A549 (cell line): ENCODE data around the gene FBXL22.

ENCODE experiments used
- CBX2 ChIP-seq: fragments of 200-600 bp; sonication (generic); IDR thresholded peaks from 2 replicates; pipeline ENCODE4 v1.6.1; 2016; ENCODE audit warnings: low read depth, mild to moderate bottlenecking, borderline replicate concordance
- FOXS1 ChIP-seq: fragments of 250-450 bp; sonication (Bioruptor Pico); IDR thresholded peaks from 2 replicates; pipeline ENCODE4 v1.5.0; 2020; ENCODE audit warnings: mild to moderate bottlenecking, moderate library complexity
- JUN ChIP-seq, 2 experiments: fragments of >200 bp; sonication (Bioruptor Twin); formaldehyde crosslinking; IDR thresholded peaks; 2 replicates in 1 of 2; 3 replicates in 1 of 2; pipeline ENCODE4 v1.6.1; 2016 to 2017
- KDM5A ChIP-seq: fragments of 200-600 bp; sonication (generic); IDR thresholded peaks from 2 replicates; pipeline ENCODE4 v1.6.1; 2016; ENCODE audit warnings: antibody characterized with exemption, mild to moderate bottlenecking
- NR3C1 ChIP-seq: fragments of >200 bp; sonication (Bioruptor Twin); formaldehyde crosslinking; IDR thresholded peaks from 3 replicates; pipeline ENCODE4 v1.6.1; 2017
- POLR2A ChIP-seq: IDR thresholded peaks from 2 replicates; pipeline ENCODE4 v1.6.1; 2012; ENCODE audit warnings: mild to moderate bottlenecking, low read length
- TF ChIP-seq, protein P1 (sequence below): fragments of >200 bp; sonication (Bioruptor Twin); formaldehyde crosslinking; IDR thresholded peaks from 3 replicates; pipeline ENCODE4 v1.5.1; 2016
- TF ChIP-seq, protein P2 (sequence below): fragments of 250-450 bp; sonication (Bioruptor Pico); IDR thresholded peaks from 2 replicates; pipeline ENCODE4 v1.5.0; 2021; ENCODE audit warnings: mild to moderate bottlenecking, moderate library complexity, borderline replicate concordance
- TF ChIP-seq, protein P3 (sequence below): fragments of 200-600 bp; sonication (generic); IDR thresholded peaks from 2 replicates; pipeline ENCODE4 v1.6.1; 2016; ENCODE audit warnings: antibody characterized with exemption, mild to moderate bottlenecking, moderate library complexity
- TF ChIP-seq, protein P4 (sequence below): IDR thresholded peaks from 2 replicates; pipeline ENCODE4 v1.6.1; 2012

DNA sequence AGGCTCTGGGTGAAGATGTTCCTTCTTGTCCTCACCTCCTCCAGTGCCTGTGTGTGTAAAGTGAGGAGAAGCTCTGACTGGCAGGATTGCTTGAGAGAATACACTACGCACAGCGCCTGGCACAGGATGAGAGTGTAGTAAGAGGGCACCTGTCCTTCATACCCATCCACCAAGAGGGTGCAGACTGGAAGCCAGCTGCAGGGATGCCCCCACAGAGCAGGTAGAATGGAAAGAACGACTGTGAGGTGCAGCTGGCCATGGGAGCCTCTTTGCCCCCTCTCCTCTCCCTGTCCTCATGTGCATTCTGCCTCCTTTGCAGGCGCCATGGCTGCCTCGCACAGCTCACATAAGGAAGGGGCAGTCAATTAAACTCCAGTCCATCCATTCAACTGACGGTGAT lies 12.3 kb downstream of the FBXL22 start:
- TF ChIP-seq POLR2A (no peak), NR3C1 (no peak), JUN (IDR thresholded peaks at IDR 0.05) (no peak), KDM5A (no peak), FOXS1 (CRISPR knock-in tag) (no peak), CBX2 (no peak)
- TF ChIP-seq, protein P1, sequence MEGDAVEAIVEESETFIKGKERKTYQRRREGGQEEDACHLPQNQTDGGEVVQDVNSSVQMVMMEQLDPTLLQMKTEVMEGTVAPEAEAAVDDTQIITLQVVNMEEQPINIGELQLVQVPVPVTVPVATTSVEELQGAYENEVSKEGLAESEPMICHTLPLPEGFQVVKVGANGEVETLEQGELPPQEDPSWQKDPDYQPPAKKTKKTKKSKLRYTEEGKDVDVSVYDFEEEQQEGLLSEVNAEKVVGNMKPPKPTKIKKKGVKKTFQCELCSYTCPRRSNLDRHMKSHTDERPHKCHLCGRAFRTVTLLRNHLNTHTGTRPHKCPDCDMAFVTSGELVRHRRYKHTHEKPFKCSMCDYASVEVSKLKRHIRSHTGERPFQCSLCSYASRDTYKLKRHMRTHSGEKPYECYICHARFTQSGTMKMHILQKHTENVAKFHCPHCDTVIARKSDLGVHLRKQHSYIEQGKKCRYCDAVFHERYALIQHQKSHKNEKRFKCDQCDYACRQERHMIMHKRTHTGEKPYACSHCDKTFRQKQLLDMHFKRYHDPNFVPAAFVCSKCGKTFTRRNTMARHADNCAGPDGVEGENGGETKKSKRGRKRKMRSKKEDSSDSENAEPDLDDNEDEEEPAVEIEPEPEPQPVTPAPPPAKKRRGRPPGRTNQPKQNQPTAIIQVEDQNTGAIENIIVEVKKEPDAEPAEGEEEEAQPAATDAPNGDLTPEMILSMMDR = no peak
- TF ChIP-seq, protein P2, sequence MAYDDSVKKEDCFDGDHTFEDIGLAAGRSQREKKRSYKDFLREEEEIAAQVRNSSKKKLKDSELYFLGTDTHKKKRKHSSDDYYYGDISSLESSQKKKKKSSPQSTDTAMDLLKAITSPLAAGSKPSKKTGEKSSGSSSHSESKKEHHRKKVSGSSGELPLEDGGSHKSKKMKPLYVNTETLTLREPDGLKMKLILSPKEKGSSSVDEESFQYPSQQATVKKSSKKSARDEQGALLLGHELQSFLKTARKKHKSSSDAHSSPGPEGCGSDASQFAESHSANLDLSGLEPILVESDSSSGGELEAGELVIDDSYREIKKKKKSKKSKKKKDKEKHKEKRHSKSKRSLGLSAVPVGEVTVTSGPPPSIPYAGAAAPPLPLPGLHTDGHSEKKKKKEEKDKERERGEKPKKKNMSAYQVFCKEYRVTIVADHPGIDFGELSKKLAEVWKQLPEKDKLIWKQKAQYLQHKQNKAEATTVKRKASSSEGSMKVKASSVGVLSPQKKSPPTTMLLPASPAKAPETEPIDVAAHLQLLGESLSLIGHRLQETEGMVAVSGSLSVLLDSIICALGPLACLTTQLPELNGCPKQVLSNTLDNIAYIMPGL (CRISPR knock-in tag) = no peak
- TF ChIP-seq, protein P3, sequence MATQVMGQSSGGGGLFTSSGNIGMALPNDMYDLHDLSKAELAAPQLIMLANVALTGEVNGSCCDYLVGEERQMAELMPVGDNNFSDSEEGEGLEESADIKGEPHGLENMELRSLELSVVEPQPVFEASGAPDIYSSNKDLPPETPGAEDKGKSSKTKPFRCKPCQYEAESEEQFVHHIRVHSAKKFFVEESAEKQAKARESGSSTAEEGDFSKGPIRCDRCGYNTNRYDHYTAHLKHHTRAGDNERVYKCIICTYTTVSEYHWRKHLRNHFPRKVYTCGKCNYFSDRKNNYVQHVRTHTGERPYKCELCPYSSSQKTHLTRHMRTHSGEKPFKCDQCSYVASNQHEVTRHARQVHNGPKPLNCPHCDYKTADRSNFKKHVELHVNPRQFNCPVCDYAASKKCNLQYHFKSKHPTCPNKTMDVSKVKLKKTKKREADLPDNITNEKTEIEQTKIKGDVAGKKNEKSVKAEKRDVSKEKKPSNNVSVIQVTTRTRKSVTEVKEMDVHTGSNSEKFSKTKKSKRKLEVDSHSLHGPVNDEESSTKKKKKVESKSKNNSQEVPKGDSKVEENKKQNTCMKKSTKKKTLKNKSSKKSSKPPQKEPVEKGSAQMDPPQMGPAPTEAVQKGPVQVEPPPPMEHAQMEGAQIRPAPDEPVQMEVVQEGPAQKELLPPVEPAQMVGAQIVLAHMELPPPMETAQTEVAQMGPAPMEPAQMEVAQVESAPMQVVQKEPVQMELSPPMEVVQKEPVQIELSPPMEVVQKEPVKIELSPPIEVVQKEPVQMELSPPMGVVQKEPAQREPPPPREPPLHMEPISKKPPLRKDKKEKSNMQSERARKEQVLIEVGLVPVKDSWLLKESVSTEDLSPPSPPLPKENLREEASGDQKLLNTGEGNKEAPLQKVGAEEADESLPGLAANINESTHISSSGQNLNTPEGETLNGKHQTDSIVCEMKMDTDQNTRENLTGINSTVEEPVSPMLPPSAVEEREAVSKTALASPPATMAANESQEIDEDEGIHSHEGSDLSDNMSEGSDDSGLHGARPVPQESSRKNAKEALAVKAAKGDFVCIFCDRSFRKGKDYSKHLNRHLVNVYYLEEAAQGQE = no peak
- TF ChIP-seq, protein P4, sequence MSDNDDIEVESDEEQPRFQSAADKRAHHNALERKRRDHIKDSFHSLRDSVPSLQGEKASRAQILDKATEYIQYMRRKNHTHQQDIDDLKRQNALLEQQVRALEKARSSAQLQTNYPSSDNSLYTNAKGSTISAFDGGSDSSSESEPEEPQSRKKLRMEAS = no peak
